Measurements from ENCODE around the gene VWC2L.

Gene VWC2L

GRCh38 chr2:214469728-214470127 is 58.9 kb downstream of the VWC2L start:
- DNase-seq (ENCODE audit: low spot score), result no peak

DNA sequence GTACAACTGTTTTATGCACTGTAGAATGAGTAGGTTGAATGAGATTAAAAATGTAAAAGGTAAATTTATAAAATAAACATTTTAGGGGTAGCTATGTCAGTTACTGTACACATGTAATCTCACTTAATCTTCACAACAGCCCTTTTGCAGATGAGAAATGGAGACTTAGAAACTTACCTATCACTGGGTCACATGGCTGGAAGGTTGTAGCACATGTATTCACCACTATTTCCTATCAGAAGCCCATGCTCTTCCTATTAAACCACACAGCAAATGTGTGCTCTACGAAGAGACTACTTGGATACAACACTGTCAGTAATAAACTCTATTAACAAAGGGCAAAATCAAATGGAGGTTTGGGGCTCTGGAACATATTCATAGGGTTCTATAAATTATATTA is 60.5 kb downstream of the VWC2L start:
- DNase-seq (ENCODE audit: low spot score), result no peak

DNA sequence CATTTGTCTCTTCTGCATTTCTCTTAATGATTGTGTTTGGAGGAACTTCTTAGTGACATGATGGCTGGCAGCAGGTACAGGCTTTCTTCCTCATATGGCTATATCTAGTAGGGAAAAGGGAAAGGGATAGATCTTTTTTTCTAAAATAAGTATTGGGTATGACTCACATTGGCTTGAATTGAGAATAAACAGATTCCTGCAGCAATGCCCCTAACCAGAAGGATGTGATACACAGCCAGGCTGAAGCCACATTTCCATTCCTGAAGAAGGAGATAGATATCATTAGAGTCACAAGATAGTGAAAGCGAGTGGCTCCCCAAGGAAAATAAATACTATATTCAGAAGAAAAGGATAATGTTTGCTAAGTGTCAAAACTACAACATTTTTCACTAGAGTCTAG is 61.1 kb downstream of the VWC2L start:
- DNase-seq (ENCODE audit: low spot score), result no peak

DNA sequence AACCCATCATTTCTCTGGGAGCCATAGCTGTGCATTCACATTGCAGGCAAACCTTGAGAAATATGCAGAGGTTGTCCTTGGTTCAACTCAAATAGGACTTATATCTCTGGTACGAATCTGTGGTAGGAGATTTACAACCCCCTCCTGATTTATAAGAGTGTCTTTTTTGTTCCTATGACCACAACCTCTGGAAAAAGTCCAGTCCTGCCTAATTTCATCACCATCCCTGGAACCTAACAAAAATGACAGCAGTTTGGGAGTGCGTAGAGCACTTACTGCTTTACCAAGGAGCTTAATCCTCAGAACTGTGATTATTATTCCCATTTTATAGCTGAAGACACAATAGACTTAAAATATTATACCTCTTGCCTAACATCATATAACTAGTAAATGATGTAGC is 66.5 kb downstream of the VWC2L start:
- DNase-seq (ENCODE audit: low spot score), result no peak

- DNase-seq (ENCODE audit: low spot score), result no peak
Observed at GRCh38 chr2:214481204-214481603, 70.3 kb downstream of the VWC2L start.

DNA sequence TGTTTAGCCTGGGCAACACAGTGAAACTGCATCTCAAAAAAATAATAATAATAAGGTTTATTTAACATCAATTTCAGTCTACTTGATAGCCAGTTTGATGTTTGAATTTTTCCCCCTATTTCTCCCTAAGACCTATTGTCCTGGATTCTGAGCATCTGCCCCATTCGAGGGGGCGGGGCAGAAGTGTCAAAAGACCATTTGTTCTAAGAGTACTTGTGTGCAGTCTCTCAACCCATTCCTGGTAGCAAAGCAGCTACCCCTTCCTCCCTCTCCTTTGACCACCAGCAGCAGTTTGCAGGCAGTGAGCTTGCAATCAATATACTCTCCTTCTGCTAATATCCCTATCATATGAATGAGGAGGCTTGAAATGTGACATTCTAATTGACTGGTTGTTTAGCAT is 71.9 kb downstream of the VWC2L start:
- no peak for DNase-seq (ENCODE audit: low spot score)

DNA sequence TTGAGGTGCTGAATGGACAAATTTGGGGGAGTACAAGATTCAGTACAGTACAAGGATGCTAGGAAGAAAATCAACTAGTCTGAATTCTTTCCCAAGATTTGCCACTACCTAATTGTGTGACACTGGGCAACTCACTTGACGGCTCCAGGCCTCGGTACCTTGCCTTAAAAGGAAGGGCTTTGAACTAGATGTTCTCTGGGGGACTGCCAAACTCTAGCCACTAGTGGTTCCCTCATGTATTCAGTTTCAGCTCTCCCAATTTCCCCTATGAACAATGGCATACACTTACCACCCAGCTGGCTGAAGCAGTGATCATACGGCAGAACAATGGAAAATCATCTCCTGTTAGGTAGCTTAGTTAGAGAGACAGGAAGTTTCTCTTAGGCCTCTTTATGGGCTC is 73.4 kb downstream of the VWC2L start:
- DNase-seq (ENCODE audit: low spot score), result no peak

- no peak for DNase-seq (ENCODE audit: low spot score)
Observed at GRCh38 chr2:214484701-214485100, 73.8 kb downstream of the VWC2L start.

DNA sequence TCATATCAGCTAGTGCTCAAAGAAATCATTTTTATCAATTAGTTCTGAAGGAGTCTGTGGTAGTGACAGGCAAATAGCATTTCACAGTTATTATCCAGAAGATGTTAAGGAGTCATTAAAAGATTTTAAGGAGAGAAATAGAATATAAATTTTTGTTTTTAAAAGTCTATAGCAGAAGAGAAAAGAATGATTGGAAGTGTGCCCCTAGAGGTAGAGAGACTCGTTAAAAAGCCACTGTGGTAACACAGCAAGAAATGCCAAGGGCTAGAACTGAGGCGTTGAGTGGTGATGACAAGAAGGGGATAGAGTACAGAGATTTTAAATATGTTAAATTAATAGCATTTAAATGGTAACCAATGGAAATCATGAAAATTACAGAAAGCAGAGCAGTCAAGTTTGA is 78.3 kb downstream of the VWC2L start:
- DNase-seq (ENCODE audit: low spot score), result no peak

- DNase-seq (ENCODE audit: low spot score), result no peak
Observed at GRCh38 chr2:214489702-214490101, 78.8 kb downstream of the VWC2L start.

DNA sequence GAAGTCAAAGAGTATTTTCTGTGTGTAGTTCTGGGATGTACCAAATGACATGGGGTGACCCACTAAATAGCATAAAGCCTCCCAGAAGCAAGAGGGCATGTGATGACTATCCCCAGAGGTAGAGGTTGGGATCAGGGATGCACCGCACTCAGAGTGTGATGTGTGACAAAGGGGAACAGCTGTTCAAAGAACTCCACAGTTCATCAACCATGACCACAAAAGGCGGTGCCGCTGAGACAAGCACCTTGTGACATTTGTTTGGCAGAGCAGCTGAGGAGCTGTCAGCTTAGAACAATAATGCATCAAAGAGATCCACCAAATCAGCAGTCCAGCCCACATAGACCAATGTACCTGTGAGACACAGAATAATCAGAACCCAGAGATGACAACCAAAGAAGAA is 81.3 kb downstream of the VWC2L start:
- DNase-seq (ENCODE audit: low spot score), result no peak

DNA sequence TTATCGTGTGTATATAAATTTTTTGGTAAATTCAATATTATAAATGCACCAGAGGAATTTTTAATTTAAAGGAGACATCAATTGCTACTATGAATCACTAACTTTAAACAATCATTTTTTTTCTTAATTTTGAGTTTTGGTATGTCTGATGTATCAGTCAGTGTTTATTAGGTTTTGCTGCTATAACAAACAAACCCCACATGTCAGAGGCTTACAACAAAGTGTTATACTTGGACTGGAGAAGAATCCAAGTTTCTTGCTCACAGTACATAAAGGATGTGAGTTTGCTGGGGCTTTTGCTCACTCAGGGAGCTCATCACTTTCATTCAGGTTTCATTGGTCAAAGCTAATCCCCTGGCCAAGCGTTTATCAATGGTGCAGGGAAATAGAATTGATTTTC is 81.8 kb downstream of the VWC2L start:
- DNase-seq (ENCODE audit: low spot score), result no peak

- no peak for DNase-seq (ENCODE audit: low spot score)
Observed at GRCh38 chr2:214497489-214497888, 86.6 kb downstream of the VWC2L start.

DNA sequence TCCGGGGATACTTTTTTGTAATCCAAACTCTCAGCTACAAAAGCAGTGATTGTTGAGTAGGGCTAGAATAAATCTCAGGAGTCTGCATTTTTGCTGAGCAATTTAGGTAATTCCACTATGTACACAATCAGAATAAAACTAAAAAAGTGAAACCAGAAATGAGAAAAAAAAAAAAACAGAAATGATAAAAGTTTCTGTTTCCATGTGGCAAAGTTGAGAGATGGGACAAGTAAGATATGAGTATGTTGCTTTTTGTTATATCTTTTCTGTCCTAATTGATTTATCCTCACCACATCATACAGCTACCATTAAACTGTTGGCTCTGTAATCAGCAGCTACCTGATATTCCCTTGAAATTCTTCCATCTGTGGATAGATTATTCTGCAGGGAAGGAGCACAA is 92.7 kb downstream of the VWC2L start:
- DNase-seq (ENCODE audit: low spot score), result no peak

DNA sequence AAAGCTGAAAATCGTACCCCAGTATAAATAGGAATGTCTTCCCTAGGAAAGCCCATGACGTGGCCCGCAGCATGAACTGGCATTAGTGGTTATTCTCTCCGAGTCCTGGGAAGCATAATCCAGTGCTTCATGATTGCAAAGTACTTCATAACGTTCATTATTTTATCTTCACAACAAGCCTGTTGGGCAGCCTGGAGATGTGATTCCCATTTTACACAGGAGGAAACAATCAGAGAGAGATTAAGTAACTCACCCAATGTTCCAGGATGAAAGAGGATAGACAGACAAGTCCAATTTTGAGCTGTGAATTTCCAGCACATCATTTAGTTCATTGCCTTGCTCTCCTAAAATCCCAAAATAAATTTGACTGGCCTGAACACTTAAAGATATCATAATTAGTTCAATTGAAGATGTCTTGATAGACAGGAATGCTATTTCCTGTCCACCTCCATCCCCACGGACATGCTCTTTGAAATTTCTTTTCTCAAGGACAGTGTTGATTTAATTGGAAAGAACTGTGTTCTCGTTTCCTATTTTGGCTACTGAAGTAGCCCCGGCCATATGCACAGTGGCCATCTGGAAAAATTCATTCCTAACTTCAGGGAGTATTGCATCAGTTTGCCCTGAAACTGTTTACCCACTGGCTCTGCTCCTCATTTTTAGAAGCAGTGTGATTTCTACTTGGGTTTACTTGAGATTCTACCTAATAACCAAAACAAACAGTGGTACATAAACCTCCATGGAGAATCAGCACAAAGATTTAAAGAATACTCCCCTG is 93.9 kb downstream of the VWC2L start:
- DNase-seq (ENCODE audit: low spot score), result no peak

GRCh38 chr2:214507032-214507431 is 96.2 kb downstream of the VWC2L start:
- no peak for DNase-seq (ENCODE audit: low spot score)

- DNase-seq (ENCODE audit: low spot score), result no peak
Observed at GRCh38 chr2:214514704-214515103, 103.8 kb downstream of the VWC2L start.

- no peak for DNase-seq (ENCODE audit: low spot score)
Observed at GRCh38 chr2:214515111-214515510, 104.3 kb downstream of the VWC2L start.

- no peak for DNase-seq (ENCODE audit: low spot score)
Observed at GRCh38 chr2:214519258-214519818, 108.5 kb downstream of the VWC2L start.

GRCh38 chr2:214529021-214529420 is 118.2 kb downstream of the VWC2L start:
- no peak for DNase-seq (ENCODE audit: low spot score)

DNA sequence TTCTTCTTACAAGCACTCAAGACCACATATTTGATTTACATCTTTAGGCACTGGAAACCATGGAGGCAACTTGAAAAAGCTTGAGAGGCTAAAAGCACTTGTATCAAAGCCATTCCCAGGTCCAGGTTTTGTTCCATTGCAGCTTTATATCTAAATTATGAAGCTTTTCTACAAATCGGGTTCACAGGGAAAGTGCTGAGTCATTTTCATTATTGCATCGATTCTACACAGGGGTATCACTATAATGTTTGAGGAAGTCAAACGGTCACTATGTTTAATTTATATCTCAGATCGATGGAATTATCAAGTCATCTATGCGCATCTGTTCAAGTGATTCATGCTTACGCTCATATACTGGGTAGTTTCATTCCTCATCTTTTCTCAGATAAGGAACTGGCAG is 118.7 kb downstream of the VWC2L start:
- no peak for DNase-seq (ENCODE audit: low spot score)

GRCh38 chr2:214533541-214533940 is 122.7 kb downstream of the VWC2L start:
- DNase-seq (ENCODE audit: low spot score), result no peak

- DNase-seq (ENCODE audit: low spot score), result no peak
Observed at GRCh38 chr2:214536625-214537024, 125.8 kb downstream of the VWC2L start.

- DNase-seq (ENCODE audit: low spot score), result no peak
Observed at GRCh38 chr2:214537929-214538328, 127.1 kb downstream of the VWC2L start.

All from CD4-positive, alpha-beta T cell treated with Interleukin-15 for 4 hours (primary cell).